ENCODE results near the gene TIMELESS. TPM values are rescaled to one million over a fixed set of nuclear protein-coding genes. Genes with fewer than 3 reads are reported as not detected.

The TIMELESS gene
- total and polyA plus RNA-seq, 9 of the 15 experiments (the other 6 are each of a cell fraction or from before 2014, with no cell fraction given): 11.9 to 59.2 (median 35.8) TPM

DNA sequence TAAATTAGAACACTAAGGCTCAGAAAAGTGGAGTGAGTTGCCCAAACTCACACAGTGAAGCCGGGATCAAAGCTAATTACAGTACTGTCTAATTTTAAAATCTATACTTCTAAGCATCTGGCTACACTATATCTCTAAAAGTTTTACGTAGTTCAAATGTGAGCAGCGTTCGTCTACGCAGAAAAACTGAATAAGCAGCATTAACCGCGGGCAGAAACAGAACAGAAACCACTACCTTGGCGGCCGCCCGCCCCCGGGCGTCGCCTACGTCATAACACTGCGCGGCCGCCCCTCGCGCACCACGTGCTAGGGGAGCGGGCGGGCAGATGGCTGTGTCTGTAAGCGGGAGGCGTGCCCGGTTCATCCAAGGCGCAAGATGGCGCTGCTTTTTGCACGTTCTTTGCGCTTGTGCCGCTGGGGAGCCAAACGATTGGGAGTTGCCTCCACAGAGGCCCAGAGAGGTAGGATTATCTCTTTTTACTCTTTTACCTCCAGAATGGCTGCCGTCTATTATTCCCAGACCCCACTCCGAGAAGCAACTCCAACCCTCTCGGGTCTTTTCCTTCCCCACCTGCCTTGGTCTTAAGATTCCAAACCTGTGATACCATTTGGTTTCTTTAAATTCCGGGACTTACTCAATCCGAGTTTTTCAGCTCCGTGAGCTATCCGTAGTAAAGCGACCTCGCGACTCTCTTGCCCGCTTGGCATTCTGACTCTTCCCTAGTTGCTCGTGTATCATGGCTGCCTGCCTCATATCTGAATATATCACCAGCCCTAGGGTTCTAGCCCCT lies 19.2 kb upstream of the TIMELESS start, which contains the start of gene SPRYD4 (continued):
- TF ChIP-seq, protein P1, sequence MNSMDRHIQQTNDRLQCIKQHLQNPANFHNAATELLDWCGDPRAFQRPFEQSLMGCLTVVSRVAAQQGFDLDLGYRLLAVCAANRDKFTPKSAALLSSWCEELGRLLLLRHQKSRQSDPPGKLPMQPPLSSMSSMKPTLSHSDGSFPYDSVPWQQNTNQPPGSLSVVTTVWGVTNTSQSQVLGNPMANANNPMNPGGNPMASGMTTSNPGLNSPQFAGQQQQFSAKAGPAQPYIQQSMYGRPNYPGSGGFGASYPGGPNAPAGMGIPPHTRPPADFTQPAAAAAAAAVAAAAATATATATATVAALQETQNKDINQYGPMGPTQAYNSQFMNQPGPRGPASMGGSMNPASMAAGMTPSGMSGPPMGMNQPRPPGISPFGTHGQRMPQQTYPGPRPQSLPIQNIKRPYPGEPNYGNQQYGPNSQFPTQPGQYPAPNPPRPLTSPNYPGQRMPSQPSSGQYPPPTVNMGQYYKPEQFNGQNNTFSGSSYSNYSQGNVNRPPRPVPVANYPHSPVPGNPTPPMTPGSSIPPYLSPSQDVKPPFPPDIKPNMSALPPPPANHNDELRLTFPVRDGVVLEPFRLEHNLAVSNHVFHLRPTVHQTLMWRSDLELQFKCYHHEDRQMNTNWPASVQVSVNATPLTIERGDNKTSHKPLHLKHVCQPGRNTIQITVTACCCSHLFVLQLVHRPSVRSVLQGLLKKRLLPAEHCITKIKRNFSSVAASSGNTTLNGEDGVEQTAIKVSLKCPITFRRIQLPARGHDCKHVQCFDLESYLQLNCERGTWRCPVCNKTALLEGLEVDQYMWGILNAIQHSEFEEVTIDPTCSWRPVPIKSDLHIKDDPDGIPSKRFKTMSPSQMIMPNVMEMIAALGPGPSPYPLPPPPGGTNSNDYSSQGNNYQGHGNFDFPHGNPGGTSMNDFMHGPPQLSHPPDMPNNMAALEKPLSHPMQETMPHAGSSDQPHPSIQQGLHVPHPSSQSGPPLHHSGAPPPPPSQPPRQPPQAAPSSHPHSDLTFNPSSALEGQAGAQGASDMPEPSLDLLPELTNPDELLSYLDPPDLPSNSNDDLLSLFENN (IDR thresholded peaks at IDR 0.05; ENCODE audit: low read depth in 2 of 2, low read length in 2 of 2): 0 out of 4 replicates have a peak, but pooled peaks of 1 of the 2 experiments have one; percentile 13
- TF ChIP-seq NFXL1 (CRISPR knock-in tag; IDR thresholded peaks at IDR 0.05): no peak
- TF ChIP-seq, protein P2, sequence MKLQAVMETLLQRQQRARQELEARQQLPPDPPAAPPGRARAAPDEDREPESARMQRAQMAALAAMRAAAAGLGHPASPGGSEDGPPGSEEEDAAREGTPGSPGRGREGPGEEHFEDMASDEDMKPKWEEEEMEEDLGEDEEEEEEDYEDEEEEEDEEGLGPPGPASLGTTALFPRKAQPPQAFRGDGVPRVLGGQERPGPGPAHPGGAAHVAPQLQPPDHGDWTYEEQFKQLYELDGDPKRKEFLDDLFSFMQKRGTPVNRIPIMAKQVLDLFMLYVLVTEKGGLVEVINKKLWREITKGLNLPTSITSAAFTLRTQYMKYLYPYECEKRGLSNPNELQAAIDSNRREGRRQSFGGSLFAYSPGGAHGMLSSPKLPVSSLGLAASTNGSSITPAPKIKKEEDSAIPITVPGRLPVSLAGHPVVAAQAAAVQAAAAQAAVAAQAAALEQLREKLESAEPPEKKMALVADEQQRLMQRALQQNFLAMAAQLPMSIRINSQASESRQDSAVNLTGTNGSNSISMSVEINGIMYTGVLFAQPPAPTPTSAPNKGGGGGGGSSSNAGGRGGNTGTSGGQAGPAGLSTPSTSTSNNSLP (IDR thresholded peaks at IDR 0.05; ENCODE audit: borderline replicate concordance, low read depth, low read length): no peak
- peak; percentile 88 for TF ChIP-seq ATF7 (IDR thresholded peaks at IDR 0.05)
- no peak for TF ChIP-seq SLC30A9 (CRISPR knock-in tag; IDR thresholded peaks at IDR 0.05)
- TF ChIP-seq, protein P3, sequence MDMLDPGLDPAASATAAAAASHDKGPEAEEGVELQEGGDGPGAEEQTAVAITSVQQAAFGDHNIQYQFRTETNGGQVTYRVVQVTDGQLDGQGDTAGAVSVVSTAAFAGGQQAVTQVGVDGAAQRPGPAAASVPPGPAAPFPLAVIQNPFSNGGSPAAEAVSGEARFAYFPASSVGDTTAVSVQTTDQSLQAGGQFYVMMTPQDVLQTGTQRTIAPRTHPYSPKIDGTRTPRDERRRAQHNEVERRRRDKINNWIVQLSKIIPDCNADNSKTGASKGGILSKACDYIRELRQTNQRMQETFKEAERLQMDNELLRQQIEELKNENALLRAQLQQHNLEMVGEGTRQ (CRISPR knock-in tag; IDR thresholded peaks at IDR 0.05): peak; percentile 94
- no peak for TF ChIP-seq CBX2 (IDR thresholded peaks at IDR 0.05; ENCODE audit: insufficient read depth, low read length, poor library complexity, severe bottlenecking)
- TF ChIP-seq RBM17 (IDR thresholded peaks at IDR 0.05; ENCODE audit: borderline replicate concordance, low read depth, low read length): no peak
- no peak for TF ChIP-seq GABPB2 (CRISPR knock-in tag; conservative IDR thresholded peaks at IDR 0.05)
- no peak for TF ChIP-seq HDAC6 (IDR thresholded peaks at IDR 0.05; ENCODE audit: low read depth, low read length)
- no peak for TF ChIP-seq CHD1 (IDR thresholded peaks at IDR 0.05; ENCODE audit: low read length)
- TF ChIP-seq, protein P4, sequence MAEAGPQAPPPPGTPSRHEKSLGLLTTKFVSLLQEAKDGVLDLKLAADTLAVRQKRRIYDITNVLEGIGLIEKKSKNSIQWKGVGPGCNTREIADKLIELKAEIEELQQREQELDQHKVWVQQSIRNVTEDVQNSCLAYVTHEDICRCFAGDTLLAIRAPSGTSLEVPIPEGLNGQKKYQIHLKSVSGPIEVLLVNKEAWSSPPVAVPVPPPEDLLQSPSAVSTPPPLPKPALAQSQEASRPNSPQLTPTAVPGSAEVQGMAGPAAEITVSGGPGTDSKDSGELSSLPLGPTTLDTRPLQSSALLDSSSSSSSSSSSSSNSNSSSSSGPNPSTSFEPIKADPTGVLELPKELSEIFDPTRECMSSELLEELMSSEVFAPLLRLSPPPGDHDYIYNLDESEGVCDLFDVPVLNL (CRISPR knock-in tag; IDR thresholded peaks at IDR 0.05; ENCODE audit: low read depth): no peak
- TF ChIP-seq RBM15 (IDR thresholded peaks at IDR 0.05; ENCODE audit: insufficient read depth, low read length): no peak
- TF ChIP-seq, protein P5, sequence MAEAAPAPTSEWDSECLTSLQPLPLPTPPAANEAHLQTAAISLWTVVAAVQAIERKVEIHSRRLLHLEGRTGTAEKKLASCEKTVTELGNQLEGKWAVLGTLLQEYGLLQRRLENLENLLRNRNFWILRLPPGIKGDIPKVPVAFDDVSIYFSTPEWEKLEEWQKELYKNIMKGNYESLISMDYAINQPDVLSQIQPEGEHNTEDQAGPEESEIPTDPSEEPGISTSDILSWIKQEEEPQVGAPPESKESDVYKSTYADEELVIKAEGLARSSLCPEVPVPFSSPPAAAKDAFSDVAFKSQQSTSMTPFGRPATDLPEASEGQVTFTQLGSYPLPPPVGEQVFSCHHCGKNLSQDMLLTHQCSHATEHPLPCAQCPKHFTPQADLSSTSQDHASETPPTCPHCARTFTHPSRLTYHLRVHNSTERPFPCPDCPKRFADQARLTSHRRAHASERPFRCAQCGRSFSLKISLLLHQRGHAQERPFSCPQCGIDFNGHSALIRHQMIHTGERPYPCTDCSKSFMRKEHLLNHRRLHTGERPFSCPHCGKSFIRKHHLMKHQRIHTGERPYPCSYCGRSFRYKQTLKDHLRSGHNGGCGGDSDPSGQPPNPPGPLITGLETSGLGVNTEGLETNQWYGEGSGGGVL (CRISPR knock-in tag; IDR thresholded peaks at IDR 0.05): no peak
- TF ChIP-seq, protein P6, sequence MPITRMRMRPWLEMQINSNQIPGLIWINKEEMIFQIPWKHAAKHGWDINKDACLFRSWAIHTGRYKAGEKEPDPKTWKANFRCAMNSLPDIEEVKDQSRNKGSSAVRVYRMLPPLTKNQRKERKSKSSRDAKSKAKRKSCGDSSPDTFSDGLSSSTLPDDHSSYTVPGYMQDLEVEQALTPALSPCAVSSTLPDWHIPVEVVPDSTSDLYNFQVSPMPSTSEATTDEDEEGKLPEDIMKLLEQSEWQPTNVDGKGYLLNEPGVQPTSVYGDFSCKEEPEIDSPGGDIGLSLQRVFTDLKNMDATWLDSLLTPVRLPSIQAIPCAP (CRISPR knock-in tag; IDR thresholded peaks at IDR 0.05; ENCODE audit: borderline replicate concordance): no peak
